H9 (cell line): Measurements from ENCODE around the gene XPR1. TPM values are rescaled to one million over a fixed set of nuclear protein-coding genes. Genes with fewer than 3 reads are reported as not detected.

Experiments
- DNase-seq: peaks from one replicate; pipeline ENCODE4 v3.0.0-alpha.2; 2017
- H2AFZ ChIP-seq: one replicate; pipeline ENCODE4 v1.6.1; 2013; ENCODE audit warnings: mild to moderate bottlenecking, low read length, control low read depth, moderate library complexity
- H2AK5ac ChIP-seq: 2 replicates; pipeline ENCODE4 v1.6.1; 2013; ENCODE audit warnings: low read length, control low read depth, mixed read lengths; ENCODE audit not compliant: insufficient read length
- H2BK120ac ChIP-seq: one replicate; pipeline ENCODE4 v1.6.1; 2013; ENCODE audit warnings: low read depth, mild to moderate bottlenecking, low read length, control low read depth, inconsistent platforms; ENCODE audit not compliant: poor library complexity, severe bottlenecking
- H2BK12ac ChIP-seq: 2 replicates; pipeline ENCODE4 v1.6.1; 2013; ENCODE audit warnings: low read length, control low read depth, mixed read lengths, low read depth; ENCODE audit not compliant: insufficient read length
- H2BK15ac ChIP-seq: 2 replicates; pipeline ENCODE4 v1.6.1; 2013; ENCODE audit warnings: low read depth, low read length, control low read depth
- H2BK20ac ChIP-seq: one replicate; pipeline ENCODE4 v1.6.1; 2013; ENCODE audit warnings: low read depth, mild to moderate bottlenecking, low read length, control low read depth, inconsistent platforms; ENCODE audit not compliant: poor library complexity, severe bottlenecking
- H2BK5ac ChIP-seq: 2 replicates; pipeline ENCODE4 v1.6.1; 2013; ENCODE audit warnings: low read length, control low read depth, mixed read lengths; ENCODE audit not compliant: insufficient read length
- H3K14ac ChIP-seq: 2 replicates; pipeline ENCODE4 v1.6.1; 2013; ENCODE audit warnings: low read length, control low read depth; ENCODE audit not compliant: insufficient read depth
- H3K18ac ChIP-seq: 2 replicates; pipeline ENCODE4 v1.6.1; 2013; ENCODE audit warnings: low read depth, mild to moderate bottlenecking, mixed read lengths, low read length, control low read depth; ENCODE audit not compliant: insufficient read length
- H3K23ac ChIP-seq: 2 replicates; pipeline ENCODE4 v1.6.1; 2013; ENCODE audit warnings: low read length, control low read depth, mixed read lengths, low read depth; ENCODE audit not compliant: insufficient read length
- H3K23me2 ChIP-seq: 2 replicates; pipeline ENCODE4 v1.6.1; 2013; ENCODE audit warnings: low read depth, mild to moderate bottlenecking, mixed read lengths, low read length, control low read depth; ENCODE audit not compliant: insufficient read length, poor library complexity, severe bottlenecking
- H3K27ac ChIP-seq: 2 replicates; pipeline ENCODE4 v1.5.1; 2013; ENCODE audit warnings: low read length, control low read depth, mixed read lengths, low read depth; ENCODE audit not compliant: insufficient read length
- H3K27me3 ChIP-seq: 2 replicates; pipeline ENCODE4 v1.6.1; 2013; ENCODE audit warnings: low read length, control low read depth, inconsistent platforms; ENCODE audit not compliant: insufficient read depth
- H3K4ac ChIP-seq: 2 replicates; pipeline ENCODE4 v1.6.1; 2013; ENCODE audit warnings: low read depth, mild to moderate bottlenecking, control low read depth, inconsistent platforms, low read length, moderate library complexity
- H3K4me1 ChIP-seq: 2 replicates; pipeline ENCODE4 v1.6.1; 2013; ENCODE audit warnings: low read length, control low read depth, inconsistent platforms; ENCODE audit not compliant: insufficient read depth
- H3K4me2 ChIP-seq: 2 replicates; pipeline ENCODE4 v1.6.1; 2013; ENCODE audit warnings: low read length, control low read depth, mixed read lengths; ENCODE audit not compliant: insufficient read length, insufficient read depth
- H3K56ac ChIP-seq: 2 replicates; pipeline ENCODE4 v1.6.1; 2013; ENCODE audit warnings: low read depth, mild to moderate bottlenecking, mixed read lengths, low read length, control low read depth; ENCODE audit not compliant: insufficient read length
- H3K79me1 ChIP-seq: 2 replicates; pipeline ENCODE4 v1.6.1; 2013; ENCODE audit warnings: low read depth, mild to moderate bottlenecking, moderate library complexity, low read length, control low read depth, inconsistent platforms; ENCODE audit not compliant: insufficient read depth, poor library complexity, severe bottlenecking
- H3K79me2 ChIP-seq: 2 replicates; pipeline ENCODE4 v1.6.1; 2013; ENCODE audit warnings: low read length, control low read depth, inconsistent platforms; ENCODE audit not compliant: insufficient read depth
- H3K9ac ChIP-seq: 2 replicates; pipeline ENCODE4 v1.6.1; 2013; ENCODE audit warnings: low read length, control low read depth, mixed read lengths; ENCODE audit not compliant: insufficient read length; ENCODE audit errors: extremely low read depth
- H3K9me3 ChIP-seq: one replicate; pipeline ENCODE4 v1.6.1; 2013; ENCODE audit warnings: low read depth, low read length, inconsistent platforms; ENCODE audit not compliant: control insufficient read depth
- H3T11ph ChIP-seq: one replicate; pipeline ENCODE4 v1.6.1; 2013; ENCODE audit warnings: mild to moderate bottlenecking, low read length, control low read depth, inconsistent platforms
- H4K20me1 ChIP-seq: one replicate; pipeline ENCODE4 v1.6.1; 2013; ENCODE audit not compliant: control insufficient read depth, insufficient read length, insufficient read depth
- H4K5ac ChIP-seq: 2 replicates; pipeline ENCODE4 v1.6.1; 2013; ENCODE audit warnings: low read depth, mild to moderate bottlenecking, mixed read lengths, low read length, control low read depth; ENCODE audit not compliant: insufficient read length
- H4K8ac ChIP-seq: replicated peaks from 2 replicates; pipeline ENCODE4 v1.6.1; 2013; ENCODE audit warnings: low read length, control low read depth, mixed read lengths, low read depth; ENCODE audit not compliant: insufficient read length
- H4K91ac ChIP-seq: 2 replicates; pipeline ENCODE4 v1.6.1; 2013; ENCODE audit warnings: low read depth, mild to moderate bottlenecking, moderate library complexity, mixed read lengths, low read length, control low read depth; ENCODE audit not compliant: insufficient read length
- H3K27ac Mint-ChIP-seq, 3 experiments: 2 replicates in 2 of 3; 3 replicates in 1 of 3; pipeline ENCODE4 v1.8.0; 2020 to 2021; ENCODE audit warnings: mixed read lengths in 3 of 3, mild to moderate bottlenecking in 1 of 3, moderate library complexity in 1 of 3
- H3K27me3 Mint-ChIP-seq: 2 replicates; pipeline ENCODE4 v1.8.0; 2021; ENCODE audit warnings: low read depth, mild to moderate bottlenecking, moderate library complexity, mixed read lengths
- H3K36me3 Mint-ChIP-seq, 3 experiments: 2 replicates in 2 of 3; 3 replicates in 1 of 3; pipeline ENCODE4 v1.8.0; 2020 to 2021; ENCODE audit warnings: low read depth in 3 of 3, mixed read lengths in 3 of 3; ENCODE audit not compliant: insufficient read depth in 1 of 3
- H3K4me1 Mint-ChIP-seq, 2 experiments: 2 replicates each; pipeline ENCODE4 v1.8.0; 2020; ENCODE audit warnings: mixed read lengths in 2 of 2
- H3K4me3 Mint-ChIP-seq, 2 experiments: 2 replicates in 1 of 2; 3 replicates in 1 of 2; pipeline ENCODE4 v1.8.0; 2020 to 2021; ENCODE audit warnings: mild to moderate bottlenecking in 2 of 2, mixed read lengths in 2 of 2, moderate library complexity in 1 of 2
- H3K9me3 Mint-ChIP-seq, 2 experiments: 2 replicates in 1 of 2; 3 replicates in 1 of 2; pipeline ENCODE4 v1.8.0; 2020; ENCODE audit warnings: mild to moderate bottlenecking in 2 of 2, mixed read lengths in 2 of 2, moderate library complexity in 1 of 2
- CTCF ChIP-seq: fragments of 200-600 bp; sonication (generic); conservative IDR thresholded peaks from 3 replicates; pipeline ENCODE4 v1.8.0; 2021; ENCODE audit warnings: antibody characterized with exemption, mild to moderate bottlenecking
- total RNA-seq: library from RNA; stranded (reverse); gene quantifications from 2 replicates; pipeline ENCODE4 v1.2.1, GENCODE V29; 2021

XPR1 gene
- total RNA-seq, 1 experiment from 2014 or later = 34.1 TPM

- Mint-ChIP-seq H3K36me3 (no peaks in the 10 kb centered on the region), H3K27me3 (peaks cover 4% of the 10 kb centered on the region), H3K4me1 (peaks cover 0 to 2% of the 10 kb centered on the region in 2 experiments; a peak in 1 of 4 replicates), H3K27ac (no peak overlapping the region), H3K9me3 (no peaks in the 10 kb centered on the region), H3K4me3 (no peak overlapping the region)
- H3K27ac ChIP-seq = no peak overlapping the region
- H3K4ac ChIP-seq = no peak overlapping the region
- no peak overlapping the region for H3K18ac ChIP-seq
- no peaks in the 10 kb centered on the region; the same call in 1 of the 2 replicates for H3K27me3 ChIP-seq
- H4K5ac ChIP-seq = no peak overlapping the region
- H2AFZ ChIP-seq = no peak overlapping the region
- H3K79me2 ChIP-seq = no peaks in the 10 kb centered on the region
- no peak overlapping the region for H3K56ac ChIP-seq
- H4K20me1 ChIP-seq = no peaks in the 10 kb centered on the region
- H3K9ac ChIP-seq = no peak overlapping the region
- no peak overlapping the region for H4K8ac ChIP-seq
- DNase-seq = no peak
- H3T11ph ChIP-seq = no peak overlapping the region
- H3K9me3 ChIP-seq = no peaks in the 10 kb centered on the region
- no peak overlapping the region for H2BK5ac ChIP-seq
- no peak overlapping the region for H3K4me2 ChIP-seq
- no peaks in the 10 kb centered on the region for H3K79me1 ChIP-seq
- no peak overlapping the region for H3K14ac ChIP-seq
- H3K23ac ChIP-seq = no peak overlapping the region
- H2BK15ac ChIP-seq = no peak overlapping the region
- H2BK20ac ChIP-seq = no peak overlapping the region
- no peak for TF ChIP-seq CTCF
- no peak overlapping the region for H2AK5ac ChIP-seq
- no peak overlapping the region for H4K91ac ChIP-seq
- H2BK12ac ChIP-seq = no peak overlapping the region
- H3K4me1 ChIP-seq = no peaks in the 10 kb centered on the region
- no peak overlapping the region for H2BK120ac ChIP-seq
- H3K23me2 ChIP-seq = no peaks in the 10 kb centered on the region
These were observed 34.3 kb upstream of the XPR1 start for GRCh38 chr1:180597520-180597919.
